BLaER1 (cell line): ENCODE measurements around the gene ZNF337.
"Not testable (repeated sequence)": the region's sequence is repeated elsewhere in the genome, so short reads cannot be mapped to it uniquely, and the experiment has no call there.

Experiments used
- H3K27ac ChIP-seq: shearing (Covaris generic); formaldehyde crosslinking; 2 replicates; pipeline ENCODE4 v1.8.1; 2022
- H3K27me3 ChIP-seq: shearing (Covaris generic); formaldehyde crosslinking; 2 replicates; pipeline ENCODE4 v1.8.1; 2022
- H3K36me3 ChIP-seq: shearing (Covaris generic); formaldehyde crosslinking; 2 replicates; pipeline ENCODE4 v1.8.1; 2022
- H3K4me1 ChIP-seq: shearing (Covaris generic); formaldehyde crosslinking; 2 replicates; pipeline ENCODE4 v1.8.1; 2022
- H3K4me2 ChIP-seq: shearing (Covaris generic); formaldehyde crosslinking; 2 replicates; pipeline ENCODE4 v1.8.1; 2022
- H3K4me3 ChIP-seq: shearing (Covaris generic); formaldehyde crosslinking; 2 replicates; pipeline ENCODE4 v1.8.1; 2022
- H3K9ac ChIP-seq: shearing (Covaris generic); formaldehyde crosslinking; 2 replicates; pipeline ENCODE4 v1.8.1; 2022
- H3K9me3 ChIP-seq: shearing (Covaris generic); formaldehyde crosslinking; 2 replicates; pipeline ENCODE4 v1.8.1; 2022
- H4K20me1 ChIP-seq: shearing (Covaris generic); formaldehyde crosslinking; 2 replicates; pipeline ENCODE4 v1.8.1; 2022
- Cebpa-rat ChIP-seq: shearing (Covaris generic); IDR thresholded peaks from 2 replicates; pipeline ENCODE4 v1.8.1; 2022

Gene ZNF337

GRCh38 chr20:25697132-25697446 lies 436 bp upstream of the ZNF337 start:
- H3K9me3 ChIP-seq: peaks cover 19% of the 10 kb centered on the region
- H3K27me3 ChIP-seq: no peaks in the 10 kb centered on the region
- H3K27ac ChIP-seq: peak overlapping the region; percentile 96
- TF ChIP-seq Cebpa-rat: no peak
- peaks cover 9% of the 10 kb centered on the region for H3K36me3 ChIP-seq
- H3K9ac ChIP-seq: peak overlapping the region; percentile 96
- H4K20me1 ChIP-seq: peaks cover 9% of the 10 kb centered on the region; the same call in 1 of the 2 replicates
- peak overlapping the region; percentile 94 for H3K4me3 ChIP-seq
- peak overlapping the region; percentile 64 for H3K4me2 ChIP-seq
- H3K4me1 ChIP-seq: peaks cover 29% of the 10 kb centered on the region

GRCh38 chr20:25695532-25696370 lies 902 bp downstream of the ZNF337 start:
- Histone ChIP-seq H4K20me1 (peaks cover 9% of the 10 kb centered on the region; the same call in 1 of the 2 replicates), H3K27me3 (no peaks in the 10 kb centered on the region), H3K4me1 (peaks cover 29% of the 10 kb centered on the region), H3K4me2 (peak overlapping the region; percentile 91), H3K36me3 (peaks cover 20% of the 10 kb centered on the region), H3K4me3 (peak overlapping the region; percentile 94), H3K9ac (peak overlapping the region; percentile 96), H3K27ac (peak overlapping the region; percentile 96), H3K9me3 (peaks cover 12% of the 10 kb centered on the region)
- no peak for TF ChIP-seq Cebpa-rat

GRCh38 chr20:25692499-25692898 lies 4.2 kb downstream of the ZNF337 start:
- no peaks in the 10 kb centered on the region for H3K27me3 ChIP-seq
- no peak overlapping the region for H3K9ac ChIP-seq
- no peak for TF ChIP-seq Cebpa-rat
- no peak overlapping the region for H3K4me3 ChIP-seq
- H3K4me2 ChIP-seq: no peak overlapping the region
- peaks cover 9% of the 10 kb centered on the region; the same call in 1 of the 2 replicates for H4K20me1 ChIP-seq
- H3K9me3 ChIP-seq: no peaks in the 10 kb centered on the region
- peaks cover 23% of the 10 kb centered on the region for H3K4me1 ChIP-seq
- H3K27ac ChIP-seq: no peak overlapping the region
- H3K36me3 ChIP-seq: peaks cover 37% of the 10 kb centered on the region

- no peak overlapping the region for H3K9ac ChIP-seq
- H3K4me1 ChIP-seq: peaks cover 35% of the 10 kb centered on the region
- H3K27ac ChIP-seq: no peak overlapping the region
- H3K36me3 ChIP-seq: peaks cover 37% of the 10 kb centered on the region
- TF ChIP-seq Cebpa-rat: no peak
- H3K4me2 ChIP-seq: no peak overlapping the region
- H3K9me3 ChIP-seq: no peaks in the 10 kb centered on the region
- no peaks in the 10 kb centered on the region for H3K27me3 ChIP-seq
- no peak overlapping the region for H3K4me3 ChIP-seq
- H4K20me1 ChIP-seq: peaks cover 23% of the 10 kb centered on the region
Measured at GRCh38 chr20:25690427-25690826, 6.2 kb downstream of the ZNF337 start.

GRCh38 chr20:25686081-25687067 lies 10.3 kb downstream of the ZNF337 start:
- peaks cover 29% of the 10 kb centered on the region for H3K4me1 ChIP-seq
- peaks cover 4% of the 10 kb centered on the region; the same call in 1 of the 2 replicates for H3K9me3 ChIP-seq
- H3K27ac ChIP-seq: peak overlapping the region; percentile 62
- no peak overlapping the region for H3K4me3 ChIP-seq
- H3K4me2 ChIP-seq: peak overlapping the region; percentile 73
- H3K9ac ChIP-seq: peak overlapping the region; percentile 22; the same call in 1 of the 2 replicates
- H4K20me1 ChIP-seq: peaks cover 18% of the 10 kb centered on the region
- no peak for TF ChIP-seq Cebpa-rat
- H3K36me3 ChIP-seq: peaks cover 45% of the 10 kb centered on the region
- no peaks in the 10 kb centered on the region for H3K27me3 ChIP-seq

- Histone ChIP-seq H3K9me3 (peaks cover 4% of the 10 kb centered on the region; the same call in 1 of the 2 replicates), H4K20me1 (peaks cover 18% of the 10 kb centered on the region), H3K27me3 (no peaks in the 10 kb centered on the region), H3K27ac (peak overlapping the region; percentile 62), H3K36me3 (peaks cover 46% of the 10 kb centered on the region), H3K4me1 (peaks cover 29% of the 10 kb centered on the region), H3K4me2 (peak overlapping the region; percentile 73), H3K9ac (peak overlapping the region; percentile 22; the same call in 1 of the 2 replicates), H3K4me3 (no peak overlapping the region)
- TF ChIP-seq Cebpa-rat: no peak
Measured at GRCh38 chr20:25685276-25686080, 11.2 kb downstream of the ZNF337 start.

GRCh38 chr20:25683826-25684225 lies 12.8 kb downstream of the ZNF337 start:
- not testable (repeated sequence) for H3K4me3 ChIP-seq, H3K9ac ChIP-seq, H3K27ac ChIP-seq, H3K9me3 ChIP-seq, H3K27me3 ChIP-seq, H3K4me2 ChIP-seq
- Histone ChIP-seq H3K4me1 (peaks cover 29% of the 10 kb centered on the region), H3K36me3 (peaks cover 42% of the 10 kb centered on the region), H4K20me1 (peaks cover 18% of the 10 kb centered on the region)

- no peaks in the 10 kb centered on the region for H3K27me3 ChIP-seq
- H3K4me3 ChIP-seq: no peak overlapping the region
- no peak overlapping the region for H3K27ac ChIP-seq
- peaks cover 18% of the 10 kb centered on the region for H4K20me1 ChIP-seq
- H3K36me3 ChIP-seq: peaks cover 45% of the 10 kb centered on the region
- peaks cover 29% of the 10 kb centered on the region for H3K4me1 ChIP-seq
- H3K9me3 ChIP-seq: peaks cover 8% of the 10 kb centered on the region; the same call in 1 of the 2 replicates
- TF ChIP-seq Cebpa-rat: no peak
- no peak overlapping the region for H3K4me2 ChIP-seq
- H3K9ac ChIP-seq: no peak overlapping the region
Measured at GRCh38 chr20:25683050-25683449, 13.6 kb downstream of the ZNF337 start.

- no peaks in the 10 kb centered on the region for H3K4me1 ChIP-seq
- H4K20me1 ChIP-seq: no peaks in the 10 kb centered on the region
- no peak overlapping the region for H3K4me2 ChIP-seq
- no peak overlapping the region for H3K4me3 ChIP-seq
- H3K27ac ChIP-seq: no peak overlapping the region
- H3K9me3 ChIP-seq: peaks cover 5% of the 10 kb centered on the region; the same call in 1 of the 2 replicates
- H3K9ac ChIP-seq: no peak overlapping the region
- H3K36me3 ChIP-seq: peaks cover 77% of the 10 kb centered on the region
- no peaks in the 10 kb centered on the region for H3K27me3 ChIP-seq
- no peak for TF ChIP-seq Cebpa-rat
Measured at GRCh38 chr20:25676164-25676809, 20.4 kb downstream of the ZNF337 start.
